Upper lobe of right lung (tissue), 1 donor: ENCODE measurements around the gene INPP5A. TPM values are rescaled to one million over a fixed set of nuclear protein-coding genes. Genes with fewer than 3 reads are reported as not detected.

Experiments used
- ATAC-seq: fragments of 200-7000 bp; cut with Tn5 transposase; one replicate; pipeline ENCODE4 v1.9.1; 2020; ENCODE audit warnings: mild to moderate bottlenecking, moderate library complexity
- DNase-seq: peaks from one replicate; pipeline ENCODE4 v3.0.0-alpha.2; 2020
- H3K27ac ChIP-seq: fragments of 200-600 bp; one replicate; pipeline ENCODE4 v1.8.0; 2022
- H3K27me3 ChIP-seq: fragments of 200-600 bp; one replicate; pipeline ENCODE4 v1.8.0; 2022; ENCODE audit warnings: mild to moderate bottlenecking
- H3K36me3 ChIP-seq: fragments of 200-600 bp; one replicate; pipeline ENCODE4 v1.8.0; 2022
- H3K4me1 ChIP-seq: fragments of 200-600 bp; one replicate; pipeline ENCODE4 v1.8.0; 2022
- H3K4me3 ChIP-seq: fragments of 200-600 bp; one replicate; pipeline ENCODE4 v1.8.0; 2022; ENCODE audit warnings: mild to moderate bottlenecking
- H3K9me3 ChIP-seq: fragments of 200-600 bp; one replicate; pipeline ENCODE4 v1.8.0; 2022
- intact Hi-C: fragments of 100-400 bp; cut with DNase I; formaldehyde crosslinking; loops from one replicate; pipeline ENCODE4 v1.11.0; 2022
- total RNA-seq: library from RNA; stranded (reverse); fragmentation: NEBNext Ultra II Directional; extraction: Animal tissue kit (Norgen Biotek cat#: 25700); gene quantifications from one replicate; pipeline ENCODE4 v1.2.1, GENCODE V29; 2021
- TF ChIP-seq, protein P1 (sequence below): fragments of 200-600 bp; IDR thresholded peaks from one replicate; pipeline ENCODE4 v1.8.0; 2022; ENCODE audit warnings: antibody characterized with exemption
- donor health status: DM: no; HTN: yes; CAD: no; lungs with severe emphysema.

INPP5A gene
- total RNA-seq, 1 donor from 2014 or later: 38.3 TPM

- peaks cover 20% of the 10 kb centered on the region for H3K36me3 ChIP-seq
- intact Hi-C loops: no loop called here
- H3K4me3 ChIP-seq: no peak overlapping the region
- ATAC-seq (no peak), DNase-seq (no peak)
- no peak overlapping the region for H3K27ac ChIP-seq
- no peaks in the 10 kb centered on the region for H3K27me3 ChIP-seq
- no peaks in the 10 kb centered on the region for H3K9me3 ChIP-seq
- TF ChIP-seq, protein P1, sequence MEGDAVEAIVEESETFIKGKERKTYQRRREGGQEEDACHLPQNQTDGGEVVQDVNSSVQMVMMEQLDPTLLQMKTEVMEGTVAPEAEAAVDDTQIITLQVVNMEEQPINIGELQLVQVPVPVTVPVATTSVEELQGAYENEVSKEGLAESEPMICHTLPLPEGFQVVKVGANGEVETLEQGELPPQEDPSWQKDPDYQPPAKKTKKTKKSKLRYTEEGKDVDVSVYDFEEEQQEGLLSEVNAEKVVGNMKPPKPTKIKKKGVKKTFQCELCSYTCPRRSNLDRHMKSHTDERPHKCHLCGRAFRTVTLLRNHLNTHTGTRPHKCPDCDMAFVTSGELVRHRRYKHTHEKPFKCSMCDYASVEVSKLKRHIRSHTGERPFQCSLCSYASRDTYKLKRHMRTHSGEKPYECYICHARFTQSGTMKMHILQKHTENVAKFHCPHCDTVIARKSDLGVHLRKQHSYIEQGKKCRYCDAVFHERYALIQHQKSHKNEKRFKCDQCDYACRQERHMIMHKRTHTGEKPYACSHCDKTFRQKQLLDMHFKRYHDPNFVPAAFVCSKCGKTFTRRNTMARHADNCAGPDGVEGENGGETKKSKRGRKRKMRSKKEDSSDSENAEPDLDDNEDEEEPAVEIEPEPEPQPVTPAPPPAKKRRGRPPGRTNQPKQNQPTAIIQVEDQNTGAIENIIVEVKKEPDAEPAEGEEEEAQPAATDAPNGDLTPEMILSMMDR: no peak
- no peaks in the 10 kb centered on the region for H3K4me1 ChIP-seq
Observed at GRCh38 chr10:132652936-132653590, 115.5 kb downstream of the INPP5A start.

DNA sequence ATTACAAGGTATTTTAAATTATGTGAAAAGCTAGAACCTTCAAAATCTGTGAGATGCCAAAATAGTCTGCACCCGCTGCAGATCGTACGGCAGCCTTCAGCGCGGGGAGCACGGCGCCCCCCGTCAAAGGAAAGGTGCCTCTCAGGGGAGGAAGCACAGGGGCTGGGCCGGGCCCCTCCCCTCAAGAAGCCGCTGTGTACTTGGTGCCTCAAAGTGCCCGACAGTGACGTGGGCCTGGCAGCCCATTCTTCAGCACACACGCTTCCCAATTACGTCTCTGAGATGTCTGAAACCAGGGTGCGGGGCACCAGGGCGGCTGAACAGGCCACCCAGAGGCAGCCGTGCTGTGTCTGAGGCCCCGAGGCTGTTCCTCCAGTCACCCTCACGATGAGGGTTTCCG is 116.1 kb downstream of the INPP5A start:
- TF ChIP-seq, protein P1: no peak
- Histone ChIP-seq H3K27ac (no peak overlapping the region), H3K27me3 (no peaks in the 10 kb centered on the region), H3K4me3 (no peak overlapping the region), H3K4me1 (no peaks in the 10 kb centered on the region), H3K36me3 (peaks cover 20% of the 10 kb centered on the region), H3K9me3 (no peaks in the 10 kb centered on the region)
- ATAC-seq (no peak), DNase-seq (no peak)
- intact Hi-C loops: no loop called here

GRCh38 chr10:132654121-132654571 is 116.6 kb downstream of the INPP5A start:
- no peaks in the 10 kb centered on the region for H3K9me3 ChIP-seq
- peaks cover 24% of the 10 kb centered on the region for H3K36me3 ChIP-seq
- ATAC-seq (peak; percentile 5), DNase-seq (no peak)
- no peak overlapping the region for H3K4me3 ChIP-seq
- no peaks in the 10 kb centered on the region for H3K27me3 ChIP-seq
- TF ChIP-seq, protein P1: no peak
- intact Hi-C loops: no loop called here
- H3K4me1 ChIP-seq: no peaks in the 10 kb centered on the region
- H3K27ac ChIP-seq: no peak overlapping the region

DNA sequence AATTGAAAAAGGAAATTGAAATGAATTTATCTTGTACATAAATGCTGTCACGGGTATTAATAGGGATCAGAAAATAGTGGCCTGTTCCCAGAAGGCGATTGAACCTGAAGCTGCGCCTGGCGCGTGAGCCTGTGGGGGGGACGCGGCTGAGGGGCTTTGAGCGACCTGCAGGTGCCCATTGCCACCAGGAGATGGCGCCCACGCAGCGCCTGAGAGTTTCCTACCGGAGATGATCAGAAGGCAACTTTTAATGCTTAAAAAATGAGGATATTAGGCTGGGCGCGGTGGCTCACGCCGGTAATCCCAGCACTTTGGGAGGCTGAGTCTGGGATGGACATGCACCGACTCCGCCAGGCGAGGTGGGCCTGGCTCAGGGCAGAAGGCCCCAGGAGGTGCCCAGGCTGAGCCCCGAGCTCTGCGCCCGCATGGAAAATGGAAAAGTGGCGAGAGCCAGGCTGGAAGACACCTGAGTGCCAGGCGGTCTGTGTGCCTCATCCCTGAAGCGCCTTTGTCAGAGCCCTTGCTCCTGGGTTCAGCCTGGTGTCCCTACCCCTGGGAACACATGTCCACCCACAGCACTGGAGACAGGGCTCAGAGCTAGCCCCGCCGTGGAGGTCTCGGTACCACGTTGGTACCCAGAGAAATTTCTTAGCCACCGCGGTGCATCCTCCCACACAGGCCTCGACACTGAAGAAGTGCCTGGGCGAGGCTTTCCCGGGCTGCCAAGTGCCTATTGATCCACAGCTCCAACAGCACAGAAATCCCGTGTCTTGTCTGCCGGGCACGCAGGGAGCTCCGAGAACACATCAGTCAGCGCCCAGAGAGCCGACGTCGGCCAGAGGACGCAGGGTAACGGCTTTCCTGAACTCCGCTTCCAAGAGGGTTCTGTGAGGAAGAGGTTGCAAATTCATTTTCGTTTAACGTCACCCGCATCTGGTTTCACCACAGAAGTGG is 117.4 kb downstream of the INPP5A start:
- Histone ChIP-seq H3K4me3 (no peak overlapping the region), H3K9me3 (no peaks in the 10 kb centered on the region), H3K4me1 (no peaks in the 10 kb centered on the region), H3K36me3 (peaks cover 24% of the 10 kb centered on the region), H3K27me3 (no peaks in the 10 kb centered on the region), H3K27ac (no peak overlapping the region)
- ATAC-seq: peak; percentile 57
- TF ChIP-seq, protein P1: peak; percentile 90
- intact Hi-C loops: no loop called here
- peak; percentile 78 for DNase-seq

- intact Hi-C loops: no loop called here
- Histone ChIP-seq H3K4me3 (no peak overlapping the region), H3K36me3 (peaks cover 16% of the 10 kb centered on the region), H3K9me3 (no peaks in the 10 kb centered on the region), H3K27ac (no peak overlapping the region), H3K4me1 (no peaks in the 10 kb centered on the region), H3K27me3 (no peaks in the 10 kb centered on the region)
- no peak for DNase-seq
- TF ChIP-seq, protein P1: no peak
- no peak for ATAC-seq
Observed at GRCh38 chr10:132655735-132656134, 118.1 kb downstream of the INPP5A start.
